Measurements from ENCODE around the gene PRM3.

The PRM3 gene

DNA sequence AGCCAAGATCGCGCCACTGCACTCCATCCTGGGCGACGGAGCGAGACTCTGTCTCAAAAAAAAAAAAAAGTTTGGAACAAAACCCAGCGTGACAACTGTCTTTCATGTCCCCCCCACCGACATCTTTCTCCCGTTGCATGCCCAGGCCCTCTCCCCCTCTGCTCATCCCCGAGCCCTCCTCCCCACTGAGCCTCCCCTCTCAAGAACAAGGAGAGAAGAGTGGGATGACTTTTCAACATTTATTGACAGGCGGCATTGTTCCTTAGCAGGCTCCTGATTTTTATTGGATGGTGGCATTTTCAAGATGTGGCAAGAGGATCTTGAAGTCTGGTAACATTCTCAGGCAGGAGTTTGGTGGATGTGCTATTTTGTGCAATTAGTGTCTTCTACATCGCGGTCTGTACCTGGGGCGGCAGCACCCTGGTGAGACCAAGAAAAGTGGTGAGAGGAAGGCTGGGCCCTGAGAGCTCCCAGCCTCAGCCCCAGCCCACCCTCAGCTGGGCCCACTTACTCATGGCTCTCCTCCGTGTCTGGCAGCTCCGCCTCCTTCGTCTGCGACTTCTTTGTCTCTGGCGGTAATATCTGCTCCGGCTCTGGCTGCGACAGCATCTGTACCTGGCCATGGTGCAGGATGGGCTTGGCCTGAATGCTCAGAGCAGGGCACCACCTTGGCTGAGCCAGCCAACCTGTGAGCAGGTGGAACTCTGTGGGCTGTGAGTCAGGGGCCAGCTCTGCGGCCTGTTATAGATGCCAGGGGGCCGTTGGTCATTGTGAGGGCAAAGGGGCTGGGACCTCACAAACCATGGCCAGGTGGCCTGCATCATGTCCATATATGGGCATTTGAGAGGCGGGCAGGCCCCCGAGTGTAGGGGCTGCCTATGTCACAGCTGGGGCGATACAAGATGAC lies 7.4 kb upstream of the PRM3 start, which contains the start of gene PRM1:
TSS of gene PRM1 (minus strand) at position 715 of the 907 bp plus-strand sequence. CDS start at position 623, 92 bp downstream.
- DNase-seq (ENCODE audit: low read depth in 2 of 2) = no peak

DNA sequence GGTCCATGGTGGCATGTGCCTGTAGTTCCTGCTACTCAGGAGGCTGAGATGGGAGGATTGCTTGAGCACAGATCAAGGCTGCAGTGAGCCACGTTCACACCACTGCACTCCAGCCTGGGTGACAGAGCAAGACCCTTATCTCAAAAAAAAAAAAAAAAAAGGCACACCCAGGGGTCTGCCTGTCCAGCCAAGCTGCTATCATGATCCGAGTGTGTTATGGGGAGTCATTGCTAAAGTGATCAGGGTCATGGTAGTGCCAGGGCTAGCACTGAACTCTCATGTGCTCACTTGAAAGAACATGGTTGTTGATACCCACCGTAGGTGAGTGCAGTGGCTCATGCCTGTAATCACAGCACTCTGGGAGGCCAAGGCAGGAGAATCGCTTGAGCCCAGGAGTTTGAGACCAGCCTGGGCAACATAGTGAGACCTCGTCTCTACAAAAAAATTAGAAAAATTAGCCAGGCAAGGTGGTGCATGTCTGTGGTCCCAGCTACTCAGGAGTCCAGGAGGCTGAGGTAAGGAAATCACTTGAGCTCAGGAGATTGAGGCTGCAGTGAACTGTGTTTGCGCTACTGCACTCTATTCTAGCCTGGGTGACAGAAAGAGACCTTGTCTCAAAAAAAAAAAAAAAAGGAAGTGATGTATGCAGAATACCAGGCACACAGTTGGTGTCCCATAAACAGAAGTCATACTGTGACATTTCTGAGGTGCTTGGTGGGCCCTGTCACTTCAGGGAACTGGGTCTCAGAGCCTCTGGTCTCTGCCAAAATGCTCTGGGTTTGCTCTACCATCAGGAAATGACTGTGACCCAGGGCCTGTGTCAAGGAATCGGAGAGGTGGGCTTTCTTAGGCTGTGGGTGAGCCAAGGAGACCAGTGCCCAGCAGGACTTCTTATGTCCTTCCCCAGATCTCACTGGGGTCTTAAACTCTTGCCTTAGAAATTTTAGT lies 5.5 kb upstream of the PRM3 start:
- DNase-seq (ENCODE audit: low read depth in 2 of 2) = no peak

DNA sequence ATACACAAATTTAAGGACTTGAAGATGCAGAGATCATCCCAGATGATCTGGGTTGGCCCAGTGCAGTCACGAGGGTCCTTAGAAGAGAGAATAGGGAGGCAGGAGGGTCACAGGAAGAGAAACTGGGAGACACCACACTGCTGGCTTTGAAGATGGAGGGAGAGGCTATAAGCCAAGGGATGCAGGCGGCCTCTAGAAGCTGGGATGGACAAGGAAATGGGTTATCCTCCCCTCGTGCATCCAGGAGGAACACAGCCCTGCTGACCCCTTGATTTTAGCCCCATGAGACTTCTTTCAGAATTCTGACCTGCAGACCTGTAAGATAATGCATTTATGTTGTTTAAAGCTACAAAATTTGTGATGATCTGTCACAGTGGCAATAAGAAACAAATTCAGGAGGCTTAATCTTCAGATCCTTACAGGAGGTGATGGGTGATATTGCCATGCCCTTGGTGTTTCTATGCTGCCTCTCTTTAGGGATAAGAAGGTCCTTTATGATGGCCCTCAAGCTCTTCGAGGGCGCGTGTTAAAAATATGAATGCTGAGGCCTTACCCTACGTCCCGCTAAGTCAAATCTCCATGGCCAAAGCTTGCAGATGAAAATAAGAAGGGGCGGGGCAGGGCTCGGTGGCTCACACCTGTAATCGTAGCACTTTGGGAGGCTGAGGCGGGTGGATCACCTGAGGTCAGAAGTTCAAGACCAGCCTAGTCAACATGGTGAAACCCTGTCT lies 4.3 kb upstream of the PRM3 start:
- DNase-seq (ENCODE audit: low read depth in 2 of 2) = no peak

DNA sequence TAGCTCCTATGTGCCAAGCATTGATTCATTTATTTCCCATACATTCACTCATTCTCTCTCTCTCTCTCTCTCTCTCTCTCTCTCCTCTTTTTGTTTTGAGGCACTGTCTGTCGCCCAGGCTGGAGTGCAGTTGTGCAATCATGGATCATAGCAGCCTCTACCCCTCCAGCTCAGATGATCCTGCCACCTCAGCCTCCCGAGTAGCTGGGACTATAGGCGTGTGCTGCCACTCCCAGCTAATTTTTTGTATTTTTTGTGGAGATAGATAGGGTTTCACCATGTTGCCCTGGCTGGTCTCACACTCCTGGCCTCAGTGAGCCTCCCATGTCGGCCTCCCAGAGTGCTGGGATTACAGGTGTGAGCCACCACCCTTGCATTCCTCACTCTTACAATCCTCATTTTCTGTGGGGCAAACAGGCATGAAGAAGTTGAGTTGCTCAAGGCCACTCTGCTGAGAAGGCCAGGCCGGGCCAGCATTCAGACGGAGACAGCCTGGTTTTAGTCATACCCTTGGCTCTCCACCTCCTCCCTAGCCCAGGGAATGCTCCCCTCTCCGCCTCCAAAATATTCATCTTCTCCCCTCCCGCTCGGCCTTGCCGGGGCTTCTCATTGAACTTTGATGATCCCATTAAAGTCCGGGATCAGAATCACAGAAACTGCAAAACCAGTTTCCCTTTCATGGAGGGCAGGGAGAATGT lies 3.6 kb upstream of the PRM3 start:
- DNase-seq (ENCODE audit: low read depth in 2 of 2) = no peak

DNA sequence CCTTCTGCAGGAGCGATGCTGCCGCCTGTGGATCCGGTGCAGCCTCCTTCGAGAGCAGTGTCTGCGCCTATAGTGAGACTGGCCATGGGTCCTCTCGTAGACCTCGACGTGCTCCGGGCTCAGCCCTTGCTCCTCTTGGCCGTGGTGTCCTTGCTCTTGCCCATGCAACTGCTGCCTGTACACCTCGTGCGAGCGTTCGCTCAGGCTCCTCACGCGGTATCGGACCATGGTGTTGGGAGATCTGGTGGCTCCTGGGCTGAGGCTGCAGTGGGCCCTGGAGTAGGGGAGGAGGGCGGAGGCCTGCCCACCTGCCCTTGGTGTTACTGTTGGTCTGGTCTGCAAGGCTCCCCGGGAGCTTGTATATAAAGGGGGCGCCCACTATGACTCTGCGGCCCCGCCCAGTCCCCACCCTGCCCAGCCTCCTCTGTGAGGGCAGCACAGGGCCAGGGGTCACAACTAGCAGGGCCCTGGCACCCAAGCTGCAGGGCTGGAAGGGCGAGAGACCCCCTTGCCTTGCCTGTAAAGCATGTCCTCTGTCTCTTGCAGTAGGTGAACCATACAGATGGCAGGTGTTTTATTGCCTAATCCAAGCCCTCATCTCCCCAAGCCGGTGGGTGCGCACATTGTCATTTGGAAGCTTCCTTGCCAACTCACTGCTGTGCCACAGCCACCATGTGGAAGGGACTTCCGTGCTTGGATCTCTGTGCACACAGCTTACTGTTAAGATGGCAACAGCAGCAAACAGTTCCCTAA lies 2.9 kb upstream of the PRM3 start, which contains the start of gene PRM2:
TSS of gene PRM2 (minus strand) at position 338 of the 753 bp plus-strand sequence. CDS start at position 228, 110 bp downstream.
- no peak for DNase-seq (ENCODE audit: low read depth in 2 of 2)

DNA sequence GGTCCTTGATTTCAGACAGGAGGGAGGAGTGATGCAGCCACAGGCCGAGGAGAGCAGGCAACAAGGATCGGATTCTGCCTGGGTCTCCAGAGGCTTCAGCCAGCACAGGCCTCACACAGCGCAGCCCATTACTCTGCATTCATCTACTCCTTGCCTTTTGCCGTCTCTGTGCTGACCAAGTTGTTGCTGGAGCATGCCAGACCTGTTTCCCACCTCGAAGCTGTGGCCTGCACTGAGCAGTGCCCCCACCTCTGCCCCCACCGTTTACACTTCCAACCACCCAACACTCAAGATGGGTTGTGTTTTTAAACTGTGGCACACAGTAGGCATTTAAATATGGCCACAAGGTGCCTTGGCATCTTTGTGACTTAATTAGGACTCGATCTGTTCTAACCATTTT lies 1.5 kb upstream of the PRM3 start:
- DNase-seq (ENCODE audit: low read depth in 2 of 2) = no peak

DNA sequence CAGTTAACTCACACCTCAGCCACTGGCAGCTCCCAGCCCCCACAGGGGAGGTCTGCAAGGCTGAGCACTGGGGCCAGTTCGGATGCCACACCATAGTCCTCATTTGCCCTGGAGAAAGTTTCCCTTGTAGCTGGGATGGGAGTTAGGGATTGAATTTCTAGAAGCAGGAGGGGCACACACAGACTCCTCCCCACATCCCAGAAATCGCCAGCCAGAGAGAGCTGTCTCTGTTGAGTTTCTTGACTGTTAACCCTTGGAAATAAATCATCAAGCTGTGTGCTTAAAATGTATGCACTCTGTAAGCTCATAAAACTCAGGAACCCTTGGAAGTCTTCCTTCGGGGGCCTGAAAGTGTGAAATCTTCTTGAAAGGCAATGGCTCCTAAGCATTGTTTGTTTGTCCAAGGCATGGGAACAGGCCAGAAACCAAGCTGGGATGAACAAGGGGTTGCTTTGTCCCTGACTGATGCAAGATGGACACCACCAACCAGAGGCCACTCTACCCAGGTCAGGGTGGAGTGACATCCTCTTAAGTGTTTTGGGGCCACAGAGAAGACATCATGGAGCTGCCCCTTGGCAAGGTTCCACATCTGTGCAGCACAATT lies 394 bp upstream of the PRM3 start:
- DNase-seq (ENCODE audit: low read depth in 2 of 2) = no peak

DNA sequence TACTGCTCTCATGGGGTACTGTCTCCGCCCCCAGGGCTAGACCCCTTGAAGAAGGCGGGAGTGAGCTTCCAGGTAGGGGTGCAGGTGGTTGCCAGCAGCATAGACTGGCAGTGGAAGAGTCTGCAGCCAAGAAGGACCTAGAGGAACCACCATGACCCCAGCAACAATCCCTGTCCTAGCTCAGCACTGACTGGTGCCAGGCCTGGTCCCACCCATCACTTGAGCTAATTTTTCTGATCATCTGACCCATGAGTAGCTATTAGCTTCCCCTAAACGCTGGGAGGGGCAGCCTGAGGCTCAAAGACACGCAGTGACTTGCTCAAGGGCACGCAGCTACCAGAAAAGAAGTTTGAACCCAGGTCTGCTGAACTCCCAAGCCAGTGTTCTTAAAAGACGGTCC lies 945 bp downstream of the PRM3 start:
- no peak for DNase-seq (ENCODE audit: low read depth in 2 of 2)

DNA sequence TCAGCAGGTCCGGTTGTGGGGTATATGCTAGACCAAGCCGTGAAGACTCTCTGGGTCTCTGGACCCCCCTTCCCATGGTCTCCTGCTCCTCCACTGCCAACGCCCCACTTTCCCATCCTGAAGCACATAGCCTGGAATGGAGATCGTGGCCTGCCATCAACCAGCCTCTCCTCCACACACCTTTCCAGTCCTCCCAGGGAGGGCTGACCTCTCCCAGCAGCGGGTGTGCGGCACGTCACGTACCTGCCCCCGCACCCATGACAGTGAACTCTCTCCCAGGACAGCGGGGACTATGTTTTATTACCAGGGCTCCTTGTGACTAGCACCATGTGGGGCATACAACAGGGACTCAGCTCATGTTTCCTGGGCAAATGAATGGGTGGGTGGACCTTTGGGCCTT lies 1.8 kb downstream of the PRM3 start:
- no peak for DNase-seq (ENCODE audit: low read depth in 2 of 2)

DNA sequence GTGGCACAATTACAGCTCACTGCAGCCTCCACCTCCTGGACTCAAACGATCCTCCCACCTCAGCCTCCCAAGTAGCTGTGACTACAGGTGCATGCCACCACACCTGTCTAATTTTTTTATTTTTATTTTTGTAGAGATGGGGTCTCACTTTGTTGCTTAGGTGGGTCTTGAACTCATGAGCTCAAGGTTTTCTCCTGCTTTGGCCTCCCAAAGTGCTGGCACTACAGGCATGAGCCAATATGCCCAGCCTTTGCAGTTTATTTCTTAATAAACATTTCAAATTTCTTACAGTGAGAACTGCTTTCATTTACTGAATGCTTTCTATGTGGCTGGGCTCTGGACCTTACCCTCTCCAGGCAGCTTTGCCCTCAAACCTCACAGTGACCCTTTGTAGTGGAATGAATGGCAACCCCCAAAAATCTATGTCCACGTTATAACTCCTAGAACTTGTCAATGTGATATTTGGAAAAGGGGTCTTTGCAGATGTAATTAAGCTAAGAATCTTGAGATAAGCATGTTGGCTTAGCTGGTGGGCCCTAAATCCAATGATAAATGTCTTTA lies 2.7 kb downstream of the PRM3 start:
- DNase-seq (ENCODE audit: low read depth in 2 of 2) = no peak

DNA sequence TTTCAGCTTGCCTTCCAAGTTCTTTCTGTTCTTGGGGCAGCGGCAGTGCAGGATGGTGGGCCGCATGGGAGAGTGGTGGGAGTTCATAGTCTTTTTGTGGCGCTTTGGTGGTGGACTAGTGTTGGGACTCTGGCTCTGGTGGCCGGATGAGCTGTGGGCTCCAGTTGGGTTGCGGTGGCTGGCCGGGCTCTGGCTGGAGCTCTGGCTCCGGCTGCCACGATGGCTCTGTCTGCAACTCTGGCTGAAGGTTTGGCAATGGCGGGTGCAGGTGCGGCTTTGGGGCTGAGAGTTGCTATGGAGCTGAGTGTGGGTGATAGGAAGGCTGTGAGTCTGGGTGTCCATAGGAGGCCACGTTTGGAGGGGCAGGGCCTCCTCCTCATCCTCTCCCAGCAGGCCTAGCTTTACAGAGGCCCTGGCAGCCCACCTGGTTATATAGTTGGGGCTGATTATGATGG lies 4.5 kb downstream of the PRM3 start, which contains the start of gene TNP2:
TSS of gene TNP2 (minus strand) at position 405 of the 455 bp plus-strand sequence. CDS start at position 342, 63 bp downstream.
- no peak for DNase-seq (ENCODE audit: low read depth in 2 of 2)

DNA sequence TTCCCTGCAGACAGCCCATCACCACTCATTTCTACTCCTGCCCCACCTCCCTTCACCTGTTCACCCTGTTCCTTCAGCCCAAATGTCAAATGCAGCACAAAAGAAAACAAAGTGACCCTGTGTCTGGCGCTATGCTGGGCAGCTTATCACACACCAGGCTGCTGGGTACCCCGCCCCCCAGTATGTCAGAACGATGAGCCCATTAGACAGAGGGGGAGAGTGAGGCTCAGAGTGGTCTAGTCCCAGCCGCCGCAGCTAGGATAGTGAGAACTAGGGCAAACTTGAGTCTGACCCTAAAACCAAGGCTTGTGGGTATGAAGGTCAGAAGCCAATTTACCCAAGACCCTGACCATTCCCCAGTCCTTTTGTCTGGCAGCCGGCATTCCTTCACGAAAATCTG lies 8.3 kb downstream of the PRM3 start:
- DNase-seq (ENCODE audit: low read depth in 2 of 2) = no peak

DNA sequence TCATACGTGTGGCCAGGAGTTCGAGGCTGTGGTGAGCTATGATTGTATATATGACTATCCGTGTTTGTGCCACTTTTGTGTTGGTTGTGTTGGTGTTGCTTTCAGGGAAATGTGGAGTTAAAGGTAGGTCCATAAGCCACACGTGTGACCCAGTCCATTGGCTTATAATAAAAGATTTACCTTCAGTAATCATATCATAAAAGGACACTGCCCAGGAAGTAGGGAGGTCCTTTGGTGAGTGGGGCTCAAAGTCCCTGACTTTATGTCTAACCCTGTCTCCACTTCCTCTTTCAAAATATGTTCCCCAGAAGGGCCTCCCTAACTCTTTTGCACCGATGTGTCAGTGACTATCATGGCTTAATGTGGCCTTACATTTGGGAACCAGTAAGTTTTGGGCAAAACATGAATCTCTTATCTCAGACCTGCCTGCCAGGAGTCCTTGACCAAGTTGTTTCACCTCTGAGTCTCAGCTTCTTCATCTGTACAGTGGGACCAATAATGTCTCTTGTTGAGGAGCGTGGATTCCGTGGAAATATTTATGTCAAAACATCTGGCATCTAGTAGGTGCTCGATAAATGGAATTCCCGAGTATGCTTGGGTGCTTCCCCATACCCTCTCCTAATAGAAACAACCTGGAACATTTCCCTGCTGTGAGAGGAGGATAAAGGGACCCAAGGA lies 9.1 kb downstream of the PRM3 start:
- no peak for DNase-seq (ENCODE audit: low read depth in 2 of 2)

DNA sequence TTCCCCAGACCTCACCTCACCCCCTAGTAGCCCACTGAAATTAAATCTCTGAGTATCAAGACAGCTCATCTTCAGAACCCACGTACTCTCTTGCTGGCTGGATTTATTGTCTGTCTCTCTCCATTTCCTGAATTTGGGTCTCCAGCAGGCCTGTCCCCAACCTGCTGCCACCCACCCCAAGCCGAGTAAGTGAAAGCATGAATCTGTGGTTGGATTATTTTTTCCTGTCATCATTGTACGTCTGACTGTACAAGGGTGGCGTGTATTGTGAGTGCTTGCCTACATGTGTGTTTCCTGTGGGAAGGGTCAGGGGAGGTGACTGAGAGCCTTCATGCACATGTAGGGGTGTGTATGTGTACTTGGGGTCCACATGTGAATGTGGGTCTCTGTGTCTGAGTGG lies 9.7 kb downstream of the PRM3 start:
- DNase-seq (ENCODE audit: low read depth in 2 of 2) = no peak

DNA sequence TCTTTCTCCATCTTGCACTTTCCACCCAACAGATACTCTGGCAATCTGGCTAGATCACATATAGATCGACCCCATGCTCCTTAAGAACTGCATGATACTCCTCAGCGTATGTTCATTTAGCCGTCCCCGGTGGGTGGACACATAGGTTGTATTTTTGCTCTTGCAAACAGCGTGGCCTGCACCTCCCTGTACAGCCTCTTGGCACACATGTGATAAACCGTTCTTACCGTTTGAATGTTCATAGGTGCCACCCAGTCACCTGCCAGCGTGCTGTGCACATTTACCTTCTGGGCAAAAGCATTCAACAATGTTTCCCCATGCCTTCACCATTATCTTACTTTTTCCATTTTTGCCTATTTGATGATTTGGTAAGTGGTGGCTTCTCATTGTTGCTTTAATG lies 10.5 kb downstream of the PRM3 start:
- DNase-seq (ENCODE audit: low read depth in 2 of 2) = no peak

DNA sequence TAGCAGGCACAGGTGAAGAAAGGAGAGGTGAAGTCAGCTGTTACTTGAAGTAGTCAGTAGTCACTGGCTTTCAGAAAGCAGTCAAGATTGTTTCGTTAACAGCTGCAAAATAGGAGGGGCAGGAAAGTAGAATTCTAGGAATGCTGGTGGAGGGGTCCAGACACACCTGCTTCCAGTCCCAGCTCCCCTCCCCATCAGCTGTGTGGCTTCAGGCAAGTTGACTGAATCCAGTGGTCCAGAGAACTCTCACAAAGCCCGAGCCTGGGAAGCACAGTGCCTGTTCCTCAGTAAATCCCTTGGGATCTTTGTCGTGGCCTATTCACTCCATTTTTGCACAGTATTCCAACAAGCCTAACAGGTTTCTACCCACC lies 12.8 kb downstream of the PRM3 start:
- DNase-seq (ENCODE audit: low read depth in 2 of 2) = no peak

DNA sequence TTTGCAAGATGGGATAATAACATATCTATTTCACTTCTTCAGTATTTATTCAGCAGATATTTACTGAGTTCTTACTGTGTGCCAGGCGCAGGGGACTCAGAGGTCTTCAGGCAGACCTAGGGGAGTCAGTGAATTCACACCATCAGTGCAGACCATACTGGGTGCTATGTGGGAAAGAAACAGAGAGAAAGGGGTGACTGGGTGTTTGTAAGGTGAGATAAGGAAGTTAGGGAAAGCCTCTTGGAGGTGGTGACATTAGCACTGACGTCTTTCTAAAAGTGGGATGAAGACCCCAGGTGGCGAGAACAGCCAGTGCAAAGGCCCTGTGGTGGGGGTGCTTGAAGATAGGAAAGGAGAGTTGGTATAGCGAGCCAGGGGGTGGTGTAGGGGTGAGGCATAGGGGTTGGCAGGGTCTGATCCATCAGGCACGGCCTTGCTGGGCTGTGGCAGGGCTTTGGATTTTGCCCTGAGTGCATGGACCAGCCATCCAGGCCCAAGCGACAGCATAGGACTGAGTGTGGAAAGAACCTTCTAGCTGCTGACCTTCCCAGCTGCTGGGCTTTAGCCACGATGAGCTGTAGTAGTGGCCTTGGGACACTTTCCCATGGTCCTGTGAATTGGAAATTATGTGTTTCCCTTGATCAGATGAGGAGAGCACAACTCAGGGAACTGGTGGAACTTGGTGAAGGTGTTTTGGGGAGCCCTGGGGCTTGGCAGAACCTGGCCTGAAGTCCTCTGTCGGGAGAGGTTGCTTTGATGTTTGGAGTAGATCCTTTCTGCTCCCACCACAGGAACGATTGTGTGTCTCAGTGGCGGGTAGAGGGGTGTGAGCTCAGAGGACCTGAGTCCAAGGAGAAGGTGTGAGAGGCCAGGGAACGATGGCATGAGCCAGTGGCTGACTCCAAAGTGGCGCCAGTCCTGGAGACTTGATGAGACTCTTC lies 13.5 kb downstream of the PRM3 start:
- DNase-seq (ENCODE audit: low read depth in 2 of 2) = no peak

Data from stimulated activated CD8-positive, alpha-beta memory T cell treated with anti-CD3 and anti-CD28 coated beads, Interleukin-7, amount 100 ng/mL, for 1 hour (primary cell).